GM03348 (cell line): ENCODE data around the gene FAM83B.
"Not testable (repeated sequence)": the region's sequence is repeated elsewhere in the genome, so short reads cannot be mapped to it uniquely, and the experiment has no call there.

Experiments
- DNase-seq: peaks from one replicate; pipeline ENCODE4 v3.0.0; 2012; ENCODE audit warnings: low spot score

FAM83B gene

GRCh38 chr6:54979161-54979560, 132.6 kb downstream of the FAM83B start:
- not testable (repeated sequence) for DNase-seq

DNA sequence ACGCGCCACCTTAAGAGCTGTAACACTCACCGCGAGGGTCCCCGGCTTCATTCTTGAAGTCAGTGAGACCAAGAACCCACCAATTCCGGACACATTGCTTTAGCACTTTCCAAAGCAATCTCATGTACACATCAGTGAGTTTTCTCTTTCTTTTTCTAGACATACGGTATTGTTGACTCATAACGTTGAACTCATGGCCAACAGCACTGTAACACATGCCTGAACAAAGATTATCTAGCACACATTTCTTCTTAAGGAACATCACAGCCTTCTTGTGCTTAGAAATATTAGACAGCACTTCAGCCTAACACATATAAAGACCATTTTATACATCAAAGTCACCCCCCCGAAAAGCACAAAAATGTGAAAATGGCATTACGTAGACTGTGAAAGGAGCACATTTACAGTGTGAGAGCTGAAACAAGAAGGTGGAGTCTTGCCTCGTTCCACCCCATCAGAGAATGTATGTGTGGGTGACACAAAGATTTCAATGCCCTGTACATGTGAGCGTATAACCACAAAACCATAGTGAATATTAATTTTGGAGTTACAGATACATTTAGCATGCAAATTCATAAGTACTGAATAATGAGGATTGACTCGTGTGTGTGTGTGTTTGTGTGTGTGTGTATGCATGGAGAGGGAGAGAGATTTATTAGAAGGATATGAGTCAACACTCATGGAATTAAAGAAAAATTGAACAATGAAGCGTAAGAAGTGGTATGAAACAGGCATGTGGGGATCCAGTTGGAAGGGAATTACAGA, 134.1 kb downstream of the FAM83B start:
- DNase-seq: no peak

DNA sequence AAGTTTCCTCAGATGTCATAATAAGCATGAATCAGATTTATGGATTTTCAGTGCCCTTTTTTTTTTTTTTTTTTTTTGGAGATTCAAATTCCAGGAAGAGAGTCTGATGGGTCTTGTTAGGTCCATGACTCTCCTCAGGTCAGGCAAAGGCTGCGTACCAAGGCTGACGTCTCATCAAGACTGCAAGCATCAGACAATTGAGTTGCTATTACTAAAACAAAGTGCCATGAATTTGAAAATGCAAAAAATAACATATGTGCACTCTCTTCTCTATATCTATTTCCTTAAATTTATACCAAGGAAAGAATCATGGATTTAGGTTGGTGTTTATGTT, 134.7 kb downstream of the FAM83B start:
- DNase-seq: peak; percentile 69

- DNase-seq: no peak
These were observed 135.1 kb downstream of the FAM83B start for GRCh38 chr6:54981647-54982046.

DNA sequence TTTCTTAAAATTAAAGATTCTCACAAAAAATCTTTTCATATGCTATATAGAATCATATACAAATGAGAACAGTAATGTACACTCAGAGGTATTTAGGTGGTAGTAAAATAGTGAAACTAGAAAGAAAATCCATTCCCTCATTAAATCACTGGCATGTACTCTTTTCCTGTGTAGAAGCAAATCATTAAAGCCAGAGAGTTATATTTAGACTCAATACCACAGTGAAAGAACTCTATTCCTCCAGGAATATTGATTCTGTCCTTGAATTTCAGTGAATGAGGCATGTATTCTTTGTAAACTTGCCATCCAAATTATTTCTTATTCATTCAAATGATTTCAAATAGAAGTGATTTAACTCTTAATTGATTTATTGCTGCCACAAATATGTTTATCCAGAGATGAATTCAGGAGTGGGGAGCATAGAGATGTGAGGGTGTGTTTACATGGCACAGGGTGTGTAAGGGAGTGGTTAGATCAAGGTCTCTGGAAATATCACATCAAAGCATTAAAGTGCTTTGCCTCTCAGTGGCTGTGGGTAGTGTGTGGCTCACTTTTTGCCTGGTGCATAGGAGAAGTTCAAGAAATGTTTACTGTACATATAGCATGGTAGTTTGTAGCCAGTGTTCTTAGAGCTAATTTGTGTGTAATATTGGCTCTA, 141.2 kb downstream of the FAM83B start:
- DNase-seq: no peak

GRCh38 chr6:54988576-54988975, 142.0 kb downstream of the FAM83B start:
- DNase-seq: no peak

DNA sequence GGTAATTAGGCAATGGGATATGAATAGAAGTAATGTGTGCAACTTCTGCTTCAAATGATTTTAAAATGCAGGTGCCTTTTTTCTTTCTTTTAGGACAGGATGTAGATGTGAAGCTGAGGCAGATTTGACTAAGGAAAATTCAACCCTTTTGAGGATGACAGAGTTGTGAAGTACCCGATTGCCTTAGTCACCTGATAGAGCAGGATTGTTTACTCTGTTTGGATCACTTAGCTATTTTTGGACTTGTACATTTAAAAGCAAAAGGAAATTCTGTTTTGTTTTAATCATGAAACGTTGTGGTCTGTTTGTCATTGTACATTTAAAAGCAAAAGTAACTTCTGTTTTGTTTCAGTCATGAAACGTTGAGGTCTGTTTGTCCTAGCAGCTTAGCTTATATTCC, 143.4 kb downstream of the FAM83B start:
- DNase-seq: no peak
